OCI-LY7 (cell line): ENCODE data around the gene KCNIP4. TPM values are rescaled to one million over a fixed set of nuclear protein-coding genes. Genes with fewer than 3 reads are reported as not detected.

ENCODE experiments used
- BruUV-seq: library from RNA; stranded (reverse); fragments of 400-500 nt; replicated peaks from 2 replicates; lab custom pipeline; 2021; lab: Mats Ljungman, UMichigan
- CTCF ChIA-PET: fragments of 300-600 bp; sonication (Branson Sonifier 250); formaldehyde crosslinking; loops from one replicate; lab custom pipeline; 2022; ENCODE audit warnings: antibody characterized with exemption; ENCODE audit not compliant: unreplicated experiment; lab: Charles Lee
- POLR2A ChIA-PET: fragments of 300-600 bp; sonication (Branson Sonifier 250); formaldehyde crosslinking; loops from one replicate; lab custom pipeline; 2022; ENCODE audit warnings: antibody characterized with exemption; lab: Charles Lee
- DNase-seq: peaks from one replicate; pipeline ENCODE4 v3.0.0-alpha.2; 2015; ENCODE audit warnings: low spot score
- H2AFZ ChIP-seq: fragments of 200-600 bp; sonication (generic), shearing (Covaris generic); 2 replicates; pipeline ENCODE4 v1.6.1; 2014; ENCODE audit warnings: mild to moderate bottlenecking, antibody characterized with exemption, low read length, moderate library complexity
- H3K27ac ChIP-seq: fragments of 200-600 bp; sonication (generic); 2 replicates; pipeline ENCODE4 v1.5.1; 2014; ENCODE audit warnings: mixed run types, low read depth, mild to moderate bottlenecking, moderate library complexity, low read length, inconsistent platforms; ENCODE audit not compliant: poor library complexity, severe bottlenecking
- H3K36me3 ChIP-seq: fragments of 200-600 bp; sonication (generic); 2 replicates; pipeline ENCODE4 v1.6.1; 2014; ENCODE audit warnings: mild to moderate bottlenecking, antibody characterized with exemption, low read length, moderate library complexity, mixed read lengths; ENCODE audit not compliant: insufficient read depth
- H3K4me1 ChIP-seq: fragments of 200-600 bp; sonication (generic); 2 replicates; pipeline ENCODE4 v1.5.1; 2014; ENCODE audit warnings: mild to moderate bottlenecking, low read length; ENCODE audit not compliant: insufficient read depth, poor library complexity, severe bottlenecking
- H3K4me2 ChIP-seq: fragments of 200-600 bp; sonication (generic); 2 replicates; pipeline ENCODE4 v1.6.1; 2014; ENCODE audit warnings: mild to moderate bottlenecking, low read length
- H3K4me3 ChIP-seq: fragments of 200-600 bp; sonication (generic); 2 replicates; pipeline ENCODE4 v1.5.1; 2014; ENCODE audit warnings: mild to moderate bottlenecking, low read depth, low read length; ENCODE audit not compliant: poor library complexity, severe bottlenecking
- H3K79me2 ChIP-seq: fragments of 200-600 bp; sonication (generic); 2 replicates; pipeline ENCODE4 v1.6.1; 2016; ENCODE audit warnings: low read depth, mild to moderate bottlenecking, low read length, moderate library complexity, mixed read lengths; ENCODE audit not compliant: insufficient read depth
- H3K9me2 ChIP-seq: fragments of 200-600 bp; sonication (generic); 2 replicates; pipeline ENCODE4 v1.6.1; 2016; ENCODE audit warnings: mild to moderate bottlenecking, low read length, mixed read lengths; ENCODE audit not compliant: insufficient read depth
- H3K9me3 ChIP-seq: fragments of 200-600 bp; sonication (generic); 2 replicates; pipeline ENCODE4 v1.6.1; 2014; ENCODE audit warnings: mild to moderate bottlenecking, mixed run types, low read length, mixed read lengths
- H4K20me1 ChIP-seq: fragments of 200-600 bp; sonication (generic); 2 replicates; pipeline ENCODE4 v1.6.1; 2014; ENCODE audit warnings: mild to moderate bottlenecking, antibody characterized with exemption, low read length, moderate library complexity, mixed read lengths; ENCODE audit not compliant: insufficient read depth
- EZH2phosphoT487 ChIP-seq: fragments of 200-600 bp; sonication (generic); IDR thresholded peaks from 2 replicates; pipeline ENCODE4 v1.6.1; 2018; ENCODE audit warnings: low read depth, borderline replicate concordance, mild to moderate bottlenecking, mixed run types, antibody characterized with exemption, low read length, moderate library complexity, mixed read lengths
- intact Hi-C: fragments of 100-400 bp; cut with micrococcal nuclease; formaldehyde crosslinking; loops from one replicate; pipeline ENCODE4 v1.10.0; 2022; ENCODE audit not compliant: unreplicated experiment
- total RNA-seq, 2 experiments: library from RNA; depleted of rRNA in 1 of 2; stranded (reverse); fragments of >200 nt in 1 of 2; shearing (Covaris generic) in 1 of 2; gene quantifications; 2 replicates each; pipeline ENCODE4 v1.2.3, GENCODE V29; 2014 to 2022
- TF ChIP-seq, protein P1 (sequence below): fragments of 200-600 bp; sonication (generic); conservative IDR thresholded peaks from 2 replicates; pipeline ENCODE4 v1.5.1; 2014; ENCODE audit warnings: mild to moderate bottlenecking, antibody characterized with exemption, low read length, moderate library complexity, mixed read lengths

Gene KCNIP4
- total RNA-seq, 2 experiments from 2014 or later = not detected

DNA sequence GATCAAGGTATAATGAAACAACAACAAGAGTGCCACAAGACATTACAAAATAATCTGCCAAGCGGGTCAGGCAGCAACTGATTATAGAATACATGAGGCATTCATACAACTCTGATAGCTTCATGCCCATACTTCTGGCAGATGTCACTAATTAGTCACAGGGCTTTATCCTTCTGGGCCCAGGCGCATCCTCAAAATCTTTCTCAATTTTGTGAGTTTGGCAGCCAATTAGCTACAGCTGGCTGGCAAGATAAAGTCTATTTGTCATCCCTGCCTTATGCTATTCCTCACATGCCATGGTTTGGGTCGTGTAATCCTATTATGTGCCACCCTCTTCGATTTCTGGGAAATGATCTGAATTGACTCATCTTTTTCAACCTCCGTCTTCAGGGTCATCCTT lies 994.0 kb downstream of the KCNIP4 start:
- intact Hi-C loops = no loop called here
- POLR2A ChIA-PET = interaction anchor here (0.6 kb wide), 1 partner anchor 47 kb away, joined by 3 read pairs; no protein-coding TSS in a partner anchor
- Histone ChIP-seq H3K4me2 (no peak overlapping the region), H4K20me1 (no peaks in the 10 kb centered on the region), H3K36me3 (no peaks in the 10 kb centered on the region), H3K4me1 (no peaks in the 10 kb centered on the region), H3K9me2 (no peaks in the 10 kb centered on the region), H3K79me2 (no peaks in the 10 kb centered on the region), H3K9me3 (no peaks in the 10 kb centered on the region), H3K4me3 (no peak overlapping the region), H2AFZ (no peak overlapping the region), H3K27ac (no peak overlapping the region)
- TF ChIP-seq, protein P1, sequence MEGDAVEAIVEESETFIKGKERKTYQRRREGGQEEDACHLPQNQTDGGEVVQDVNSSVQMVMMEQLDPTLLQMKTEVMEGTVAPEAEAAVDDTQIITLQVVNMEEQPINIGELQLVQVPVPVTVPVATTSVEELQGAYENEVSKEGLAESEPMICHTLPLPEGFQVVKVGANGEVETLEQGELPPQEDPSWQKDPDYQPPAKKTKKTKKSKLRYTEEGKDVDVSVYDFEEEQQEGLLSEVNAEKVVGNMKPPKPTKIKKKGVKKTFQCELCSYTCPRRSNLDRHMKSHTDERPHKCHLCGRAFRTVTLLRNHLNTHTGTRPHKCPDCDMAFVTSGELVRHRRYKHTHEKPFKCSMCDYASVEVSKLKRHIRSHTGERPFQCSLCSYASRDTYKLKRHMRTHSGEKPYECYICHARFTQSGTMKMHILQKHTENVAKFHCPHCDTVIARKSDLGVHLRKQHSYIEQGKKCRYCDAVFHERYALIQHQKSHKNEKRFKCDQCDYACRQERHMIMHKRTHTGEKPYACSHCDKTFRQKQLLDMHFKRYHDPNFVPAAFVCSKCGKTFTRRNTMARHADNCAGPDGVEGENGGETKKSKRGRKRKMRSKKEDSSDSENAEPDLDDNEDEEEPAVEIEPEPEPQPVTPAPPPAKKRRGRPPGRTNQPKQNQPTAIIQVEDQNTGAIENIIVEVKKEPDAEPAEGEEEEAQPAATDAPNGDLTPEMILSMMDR = no peak
- TF ChIP-seq EZH2phosphoT487 = no peak
- CTCF ChIA-PET = no interaction called here
- no TSS peak for BruUV-seq
- DNase-seq = no peak

DNA sequence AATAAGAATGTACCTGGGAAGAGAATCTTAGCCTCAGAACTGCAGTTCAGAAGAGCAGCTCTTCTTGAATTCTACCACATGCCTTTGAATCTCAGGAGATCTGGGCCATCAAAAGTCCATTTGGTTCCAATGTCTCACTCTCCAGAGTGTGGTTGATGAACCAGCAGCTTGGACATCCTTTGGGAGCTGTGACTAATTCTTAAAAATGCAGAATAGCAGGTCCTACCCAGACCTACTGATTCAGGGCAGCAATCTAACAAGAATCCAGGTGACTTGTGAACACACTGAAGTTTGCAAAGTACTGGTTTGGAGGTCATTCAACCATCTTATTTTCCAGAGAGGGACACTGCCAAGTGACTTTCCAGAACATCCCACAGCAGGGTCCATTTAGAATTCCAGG lies 1003.6 kb downstream of the KCNIP4 start:
- TF ChIP-seq, protein P1 = no peak
- TF ChIP-seq EZH2phosphoT487 = no peak
- Histone ChIP-seq H3K9me2 (no peaks in the 10 kb centered on the region), H3K4me1 (no peaks in the 10 kb centered on the region), H3K27ac (no peak overlapping the region), H3K9me3 (no peaks in the 10 kb centered on the region), H3K4me3 (no peak overlapping the region), H3K79me2 (no peaks in the 10 kb centered on the region), H3K36me3 (no peaks in the 10 kb centered on the region), H2AFZ (no peak overlapping the region), H3K4me2 (no peak overlapping the region), H4K20me1 (no peaks in the 10 kb centered on the region)
- no TSS peak for BruUV-seq
- POLR2A ChIA-PET = no interaction called here
- no peak for DNase-seq
- CTCF ChIA-PET = no interaction called here
- intact Hi-C loops = no loop called here

DNA sequence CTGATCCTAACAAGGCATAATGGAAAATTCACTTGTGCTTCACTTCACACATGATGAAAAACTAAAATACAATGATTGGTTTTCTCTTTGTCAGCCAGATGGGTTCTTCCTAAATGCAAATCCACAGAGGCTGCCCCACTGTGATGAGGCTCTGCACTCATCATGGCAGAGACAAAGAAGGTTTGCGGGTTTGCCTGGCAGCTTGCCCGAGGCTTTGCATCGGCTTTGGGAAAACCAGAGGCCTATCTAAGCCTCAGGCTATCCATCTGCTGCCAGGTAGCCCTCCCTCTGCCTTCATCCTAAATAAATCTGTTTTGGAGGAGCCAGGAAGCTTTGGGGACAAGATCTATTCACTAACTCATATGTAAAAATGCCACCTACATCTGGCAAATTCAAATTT lies 1004.1 kb downstream of the KCNIP4 start:
- no peaks in the 10 kb centered on the region for H3K4me1 ChIP-seq
- H3K79me2 ChIP-seq = no peaks in the 10 kb centered on the region
- H3K9me3 ChIP-seq = no peaks in the 10 kb centered on the region
- ChIA-PET POLR2A (no interaction called here), CTCF (no interaction called here)
- no peak for DNase-seq
- BruUV-seq = no TSS peak
- no peak overlapping the region for H3K4me2 ChIP-seq
- no peak overlapping the region for H3K27ac ChIP-seq
- no peak overlapping the region for H3K4me3 ChIP-seq
- intact Hi-C loops = no loop called here
- no peaks in the 10 kb centered on the region for H3K9me2 ChIP-seq
- H2AFZ ChIP-seq = no peak overlapping the region
- H4K20me1 ChIP-seq = no peaks in the 10 kb centered on the region
- H3K36me3 ChIP-seq = no peaks in the 10 kb centered on the region
- no peak for TF ChIP-seq EZH2phosphoT487
- TF ChIP-seq, protein P1 = no peak
